IMR-90 (cell line): ENCODE data around the gene CEP43. TPM values are rescaled to one million over a fixed set of nuclear protein-coding genes. Genes with fewer than 3 reads are reported as not detected.

Source experiments
- ATAC-seq: fragments of 200-7000 bp; cut with Tn5 transposase; 2 replicates; pipeline ENCODE4 v1.9.1; 2020; ENCODE audit warnings: low read depth, mild to moderate bottlenecking, moderate library complexity
- BruUV-seq: library from RNA; stranded (reverse); fragments of 400-500 nt; replicated peaks from 2 replicates; lab custom pipeline; 2021; lab: Mats Ljungman, UMichigan
- CTCF ChIA-PET: fragments of 300-600 bp; formaldehyde crosslinking; extraction: SDS; loops from one replicate; lab custom pipeline; 2021; ENCODE audit warnings: antibody characterized with exemption; lab: Yijun Ruan, JAX
- POLR2A ChIA-PET: fragments of 300-600 bp; sonication (Branson Sonifier 250); formaldehyde crosslinking; loops from one replicate; lab custom pipeline; 2022; ENCODE audit warnings: antibody characterized with exemption; ENCODE audit not compliant: unreplicated experiment; lab: Charles Lee
- DNase-seq: peaks from one replicate; pipeline ENCODE4 v3.0.0; 2013
- H2AFZ ChIP-seq: replicated peaks from 2 replicates; pipeline ENCODE3; 2013; ENCODE audit warnings: low read length, mild to moderate bottlenecking; ENCODE audit not compliant: poor library complexity
- H2AK5ac ChIP-seq: 2 replicates; pipeline ENCODE4 v1.6.1; 2013; ENCODE audit warnings: low read depth, low read length, inconsistent platforms
- H2AK9ac ChIP-seq: replicated peaks from 2 replicates; pipeline ENCODE3; 2013; ENCODE audit warnings: mild to moderate bottlenecking, low read depth, low read length, moderate library complexity; ENCODE audit not compliant: poor library complexity
- H2BK120ac ChIP-seq: 2 replicates; pipeline ENCODE4 v1.6.1; 2013; ENCODE audit warnings: low read depth, low read length, inconsistent platforms
- H2BK15ac ChIP-seq: 3 replicates; pipeline ENCODE4 v1.6.1; 2013; ENCODE audit warnings: low read depth, low read length, inconsistent platforms
- H2BK20ac ChIP-seq: 2 replicates; pipeline ENCODE4 v1.6.1; 2013; ENCODE audit warnings: low read depth, mild to moderate bottlenecking, inconsistent platforms, low read length, moderate library complexity
- H2BK5ac ChIP-seq: 2 replicates; pipeline ENCODE4 v1.6.1; 2013; ENCODE audit warnings: mild to moderate bottlenecking, low read depth, low read length, inconsistent platforms; ENCODE audit not compliant: poor library complexity, severe bottlenecking
- H3K14ac ChIP-seq: replicated peaks from 2 replicates; pipeline ENCODE4 v1.6.1; 2013; ENCODE audit warnings: low read depth, low read length, inconsistent platforms
- H3K18ac ChIP-seq: 2 replicates; pipeline ENCODE4 v1.6.1; 2013; ENCODE audit warnings: low read depth, low read length, control low read depth
- H3K23ac ChIP-seq: 2 replicates; pipeline ENCODE4 v1.6.1; 2013; ENCODE audit warnings: low read depth, low read length, inconsistent platforms
- H3K27ac ChIP-seq: 2 replicates; pipeline ENCODE4 v1.5.1; 2013; ENCODE audit warnings: mild to moderate bottlenecking, control low read depth, low read length; ENCODE audit not compliant: insufficient read depth
- H3K27me3 ChIP-seq: 2 replicates; pipeline ENCODE4 v1.6.1; 2013; ENCODE audit warnings: low read length; ENCODE audit not compliant: control insufficient read depth, insufficient read depth
- H3K36me3 ChIP-seq: 2 replicates; pipeline ENCODE4 v1.6.1; 2013; ENCODE audit warnings: low read length, mixed read lengths; ENCODE audit not compliant: control insufficient read depth, insufficient read depth
- H3K4ac ChIP-seq: 2 replicates; pipeline ENCODE4 v1.6.1; 2013; ENCODE audit warnings: low read depth, low read length, inconsistent platforms
- H3K4me1 ChIP-seq: 2 replicates; pipeline ENCODE4 v1.6.1; 2013; ENCODE audit warnings: low read length, mixed read lengths; ENCODE audit not compliant: control insufficient read depth, insufficient read depth
- H3K4me2 ChIP-seq: 2 replicates; pipeline ENCODE4 v1.6.1; 2013; ENCODE audit warnings: low read depth, mild to moderate bottlenecking, control low read depth, low read length, moderate library complexity
- H3K4me3 ChIP-seq: 2 replicates; pipeline ENCODE4 v1.5.1; 2013; ENCODE audit warnings: low read depth, mild to moderate bottlenecking, control low read depth, low read length, moderate library complexity; ENCODE audit not compliant: insufficient read depth
- H3K56ac ChIP-seq: 2 replicates; pipeline ENCODE4 v1.6.1; 2013; ENCODE audit warnings: low read length, inconsistent platforms; ENCODE audit not compliant: insufficient read depth; ENCODE audit errors: extremely low read depth
- H3K79me1 ChIP-seq, 2 experiments: 2 replicates each; pipeline ENCODE4 v1.6.1; 2013; ENCODE audit warnings: low read length in 2 of 2, inconsistent platforms in 1 of 2, low read depth in 1 of 2
- H3K9ac ChIP-seq: 2 replicates; pipeline ENCODE4 v1.6.1; 2013; ENCODE audit warnings: low read depth, low read length, control low read depth
- H3K9me1 ChIP-seq: 2 replicates; pipeline ENCODE4 v1.6.1; 2013; ENCODE audit warnings: low read length, inconsistent platforms; ENCODE audit not compliant: insufficient read depth
- H3K9me3 ChIP-seq: 2 replicates; pipeline ENCODE4 v1.6.1; 2013; ENCODE audit warnings: low read length; ENCODE audit not compliant: control insufficient read depth, insufficient read depth
- H4K20me1 ChIP-seq: 2 replicates; pipeline ENCODE4 v1.6.1; 2013; ENCODE audit warnings: low read length, inconsistent platforms; ENCODE audit not compliant: insufficient read depth
- H4K5ac ChIP-seq: 2 replicates; pipeline ENCODE4 v1.6.1; 2013; ENCODE audit warnings: mild to moderate bottlenecking, low read depth, low read length, control low read depth
- H4K8ac ChIP-seq, 2 experiments: 2 replicates each; pipeline ENCODE4 v1.6.1; 2013; ENCODE audit warnings: low read depth in 2 of 2, low read length in 2 of 2, control low read depth in 1 of 2, inconsistent platforms in 1 of 2
- H4K91ac ChIP-seq: 2 replicates; pipeline ENCODE4 v1.6.1; 2013; ENCODE audit warnings: low read depth, low read length, inconsistent platforms; ENCODE audit not compliant: insufficient read depth
- CEBPB ChIP-seq: IDR thresholded peaks from 2 replicates; pipeline ENCODE4 v1.6.1; 2012; ENCODE audit warnings: low read depth, low read length, improper control_type of control experiment
- CHD1 ChIP-seq: IDR thresholded peaks from 2 replicates; pipeline ENCODE4 v1.6.1; 2012; ENCODE audit warnings: low read depth, low read length, improper control_type of control experiment
- FOS ChIP-seq: fragments of 150-350 bp; IDR thresholded peaks from 2 replicates; pipeline ENCODE4 v1.6.1; 2016; ENCODE audit warnings: low read depth, low read length
- MAFK ChIP-seq: IDR thresholded peaks from 2 replicates; pipeline ENCODE4 v1.6.1; 2012; ENCODE audit warnings: low read depth, low read length, improper control_type of control experiment
- MXI1 ChIP-seq: IDR thresholded peaks from 2 replicates; pipeline ENCODE4 v1.6.1; 2012; ENCODE audit warnings: low read depth, mild to moderate bottlenecking, low read length, moderate library complexity, borderline replicate concordance
- NFE2L2 ChIP-seq: fragments of 150-350 bp; IDR thresholded peaks from 2 replicates; pipeline ENCODE4 v1.6.1; 2016; ENCODE audit warnings: low read depth, mild to moderate bottlenecking, low read length
- POLR2A ChIP-seq: IDR thresholded peaks from 2 replicates; pipeline ENCODE4 v1.6.1; 2012; ENCODE audit warnings: mild to moderate bottlenecking, low read depth, low read length
- RAD21 ChIP-seq: IDR thresholded peaks from 2 replicates; pipeline ENCODE4 v1.6.1; 2012; ENCODE audit warnings: low read length, improper control_type of control experiment
- RCOR1 ChIP-seq: IDR thresholded peaks from 2 replicates; pipeline ENCODE4 v1.6.1; 2012; ENCODE audit warnings: mild to moderate bottlenecking, low read length, improper control_type of control experiment; ENCODE audit not compliant: insufficient replicate concordance
- RFX5 ChIP-seq: IDR thresholded peaks from 2 replicates; pipeline ENCODE4 v1.8.0; 2012; ENCODE audit warnings: low read depth, mild to moderate bottlenecking, low read length, moderate library complexity
- WGBS, 2 experiments: methylation state at CpG; one replicate each; pipeline versions ENCODE4 v1.1.5 to v1.1.7; 2013; ENCODE audit warnings: missing lambda C conversion rate in 2 of 2; ENCODE audit not compliant: insufficient read length in 1 of 2; ENCODE audit errors: extremely low coverage in 2 of 2; 5-methylcytosine and 5-hydroxymethylcytosine counted together
- dilution Hi-C: fragments of 300-500 bp; cut with HindIII; formaldehyde crosslinking; loops from one replicate; pipeline ENCODE4 v1.14.3; 2018; ENCODE audit warnings: low sequenced_read_pairs; ENCODE audit not compliant: unreplicated experiment
- in situ Hi-C: fragments of 300-500 bp; cut with MboI; formaldehyde crosslinking; loops from 3 replicates; pipeline ENCODE4 v1.14.3; 2019; ENCODE audit warnings: low sequenced_read_pairs, inconsistent platforms, mixed read lengths
- intact Hi-C: fragments of 100-400 bp; cut with micrococcal nuclease; formaldehyde crosslinking; loops from 2 replicates; pipeline ENCODE4 v1.10.0; 2022
- polyA plus RNA-seq, 3 experiments: library from polyadenylated mRNA; depleted of rRNA; stranded (reverse); fragments of >200 nt; gene quantifications; 2 replicates each; pipeline ENCODE4 v1.2.3, GENCODE V29; 2012; ENCODE audit warnings: low replicate concordance in 1 of 3
- total RNA-seq: library from RNA; depleted of rRNA; stranded (reverse); fragments of >200 nt; gene quantifications from 2 replicates; pipeline ENCODE4 v1.2.3, GENCODE V29; 2012
- TF ChIP-seq, protein P1 (sequence below): fragments of 150-350 bp; IDR thresholded peaks from 2 replicates; pipeline ENCODE4 v1.6.1; 2017; ENCODE audit warnings: mild to moderate bottlenecking, antibody characterized with exemption, low read length, low read depth

Gene CEP43
- total and polyA plus RNA-seq, 2 of the 4 experiments (the other 2 are of a cell fraction): 8.6 to 10.7 TPM

DNA sequence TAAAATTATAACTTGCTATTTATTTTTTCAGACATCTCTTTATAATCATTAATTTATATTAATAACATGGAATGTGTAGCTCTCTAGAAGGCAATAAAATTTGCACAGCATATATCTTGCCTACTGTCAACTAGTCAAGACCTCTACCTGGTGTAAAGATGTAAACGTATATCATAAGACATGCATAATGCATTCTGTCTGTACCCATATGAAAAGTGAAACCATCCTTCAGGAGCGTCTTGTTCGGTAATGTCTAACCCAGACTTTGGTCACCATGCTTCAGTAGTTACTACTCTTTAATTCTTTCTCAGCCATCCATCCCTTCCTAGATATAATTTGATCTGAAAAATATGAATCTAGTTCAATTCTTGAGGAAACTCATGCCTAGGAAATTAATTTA, 21.0 kb downstream of the CEP43 start:
- in situ Hi-C loops (no loop called here), intact Hi-C loops (no loop called here), dilution Hi-C loops (no loop called here)
- Histone ChIP-seq H3K27ac (no peak overlapping the region), H3K9ac (no peak overlapping the region), H3K4ac (no peak overlapping the region), H3K4me3 (no peak overlapping the region), H3K27me3 (no peaks in the 10 kb centered on the region), H3K18ac (no peak overlapping the region), H3K36me3 (peaks cover 8% of the 10 kb centered on the region), H3K79me1 (peaks cover 7 to 8% of the 10 kb centered on the region in 2 experiments; a peak in 3 of 4 replicates), H4K20me1 (no peaks in the 10 kb centered on the region), H2BK20ac (no peak overlapping the region), H2BK5ac (no peak overlapping the region), H2AK5ac (no peak overlapping the region), H2AK9ac (no peak overlapping the region), H3K9me3 (no peaks in the 10 kb centered on the region), H2BK15ac (no peak overlapping the region), H2AFZ (no peak overlapping the region), H3K4me2 (no peak overlapping the region), H3K9me1 (peaks cover 6% of the 10 kb centered on the region), H3K23ac (no peak overlapping the region), H4K5ac (no peak overlapping the region), H2BK120ac (no peak overlapping the region), H4K91ac (no peak overlapping the region), H3K56ac (no peak overlapping the region), H3K4me1 (no peaks in the 10 kb centered on the region), H3K14ac (no peak overlapping the region), H4K8ac (no peak overlapping the region)
- CTCF ChIA-PET: interaction anchor here (0.7 kb wide), 1 partner anchor 1096 kb away, joined by 3 read pairs; no protein-coding TSS in a partner anchor
- WGBS, 2 experiments: no CpG with 5 or more reads among the region's 3 CpGs
- ATAC-seq (no peak), DNase-seq (no peak)
- POLR2A ChIA-PET: no interaction called here
- BruUV-seq: no TSS peak
- TF ChIP-seq, protein P1, sequence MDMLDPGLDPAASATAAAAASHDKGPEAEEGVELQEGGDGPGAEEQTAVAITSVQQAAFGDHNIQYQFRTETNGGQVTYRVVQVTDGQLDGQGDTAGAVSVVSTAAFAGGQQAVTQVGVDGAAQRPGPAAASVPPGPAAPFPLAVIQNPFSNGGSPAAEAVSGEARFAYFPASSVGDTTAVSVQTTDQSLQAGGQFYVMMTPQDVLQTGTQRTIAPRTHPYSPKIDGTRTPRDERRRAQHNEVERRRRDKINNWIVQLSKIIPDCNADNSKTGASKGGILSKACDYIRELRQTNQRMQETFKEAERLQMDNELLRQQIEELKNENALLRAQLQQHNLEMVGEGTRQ: no peak
- no peak for TF ChIP-seq MXI1
- no peak for TF ChIP-seq POLR2A
- TF ChIP-seq FOS: no peak
- no peak for TF ChIP-seq RCOR1
- no peak for TF ChIP-seq CEBPB
- no peak for TF ChIP-seq CHD1
- TF ChIP-seq MAFK: no peak
- no peak for TF ChIP-seq RFX5
- TF ChIP-seq NFE2L2: no peak
- no peak for TF ChIP-seq RAD21
